ENCODE data around the gene ERAP2. TPM values are rescaled to one million over a fixed set of nuclear protein-coding genes. Genes with fewer than 3 reads are reported as not detected.

ERAP2 gene
- total and polyA plus RNA-seq, 2 of the 13 experiments (the other 11 are each of a cell fraction or from before 2014, with no cell fraction given) = 12.8 to 16.6 TPM

DNA sequence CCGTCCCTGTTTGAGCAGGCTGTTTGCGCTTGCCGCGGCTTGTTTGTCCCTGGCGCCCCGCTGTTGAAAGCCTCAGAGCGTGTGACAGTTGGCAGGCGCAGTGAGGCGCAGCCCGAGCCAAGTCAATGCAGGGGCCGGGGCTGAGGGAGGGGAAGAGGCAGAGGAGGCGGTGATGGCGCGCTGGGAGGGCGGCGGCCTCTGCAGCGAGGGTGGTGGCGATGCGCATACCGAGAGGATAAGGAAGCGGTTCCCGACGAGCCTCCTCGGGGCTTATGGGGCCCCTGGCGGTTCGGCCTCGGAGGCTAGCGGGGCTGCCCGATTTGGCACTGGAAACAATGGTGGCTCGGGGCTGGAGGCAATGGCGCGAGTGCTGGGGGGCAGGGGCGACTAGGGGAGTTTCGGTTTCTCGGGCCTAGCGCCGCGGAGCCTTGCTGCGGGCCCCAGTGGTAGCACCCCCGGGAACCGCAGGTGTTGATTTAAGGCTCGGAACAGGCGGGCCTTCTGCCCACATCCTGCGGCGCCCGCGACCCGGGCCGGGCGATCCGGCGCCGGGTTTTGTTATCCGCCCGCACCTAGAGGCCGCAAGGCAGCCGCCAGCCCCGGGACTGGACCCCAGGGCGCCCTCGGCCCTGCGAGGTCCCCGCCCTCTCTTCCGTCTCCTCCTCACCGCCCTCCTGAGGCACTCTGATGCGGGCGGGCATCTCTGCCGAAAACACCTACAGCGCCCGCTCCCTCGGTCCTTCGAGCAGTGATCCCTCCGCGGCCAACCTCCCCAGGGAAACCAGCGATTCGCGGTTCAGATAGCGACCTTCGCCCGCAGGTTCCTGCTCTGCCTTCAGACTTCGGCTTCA is 58.6 kb downstream of the ERAP2 start (continued):
- TF ChIP-seq, protein P1, sequence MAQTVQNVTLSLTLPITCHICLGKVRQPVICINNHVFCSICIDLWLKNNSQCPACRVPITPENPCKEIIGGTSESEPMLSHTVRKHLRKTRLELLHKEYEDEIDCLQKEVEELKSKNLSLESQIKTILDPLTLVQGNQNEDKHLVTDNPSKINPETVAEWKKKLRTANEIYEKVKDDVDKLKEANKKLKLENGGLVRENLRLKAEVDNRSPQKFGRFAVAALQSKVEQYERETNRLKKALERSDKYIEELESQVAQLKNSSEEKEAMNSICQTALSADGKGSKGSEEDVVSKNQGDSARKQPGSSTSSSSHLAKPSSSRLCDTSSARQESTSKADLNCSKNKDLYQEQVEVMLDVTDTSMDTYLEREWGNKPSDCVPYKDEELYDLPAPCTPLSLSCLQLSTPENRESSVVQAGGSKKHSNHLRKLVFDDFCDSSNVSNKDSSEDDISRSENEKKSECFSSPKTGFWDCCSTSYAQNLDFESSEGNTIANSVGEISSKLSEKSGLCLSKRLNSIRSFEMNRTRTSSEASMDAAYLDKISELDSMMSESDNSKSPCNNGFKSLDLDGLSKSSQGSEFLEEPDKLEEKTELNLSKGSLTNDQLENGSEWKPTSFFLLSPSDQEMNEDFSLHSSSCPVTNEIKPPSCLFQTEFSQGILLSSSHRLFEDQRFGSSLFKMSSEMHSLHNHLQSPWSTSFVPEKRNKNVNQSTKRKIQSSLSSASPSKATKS (CRISPR knock-in tag; IDR thresholded peaks at IDR 0.05) = no peak
- TF ChIP-seq, protein P2, sequence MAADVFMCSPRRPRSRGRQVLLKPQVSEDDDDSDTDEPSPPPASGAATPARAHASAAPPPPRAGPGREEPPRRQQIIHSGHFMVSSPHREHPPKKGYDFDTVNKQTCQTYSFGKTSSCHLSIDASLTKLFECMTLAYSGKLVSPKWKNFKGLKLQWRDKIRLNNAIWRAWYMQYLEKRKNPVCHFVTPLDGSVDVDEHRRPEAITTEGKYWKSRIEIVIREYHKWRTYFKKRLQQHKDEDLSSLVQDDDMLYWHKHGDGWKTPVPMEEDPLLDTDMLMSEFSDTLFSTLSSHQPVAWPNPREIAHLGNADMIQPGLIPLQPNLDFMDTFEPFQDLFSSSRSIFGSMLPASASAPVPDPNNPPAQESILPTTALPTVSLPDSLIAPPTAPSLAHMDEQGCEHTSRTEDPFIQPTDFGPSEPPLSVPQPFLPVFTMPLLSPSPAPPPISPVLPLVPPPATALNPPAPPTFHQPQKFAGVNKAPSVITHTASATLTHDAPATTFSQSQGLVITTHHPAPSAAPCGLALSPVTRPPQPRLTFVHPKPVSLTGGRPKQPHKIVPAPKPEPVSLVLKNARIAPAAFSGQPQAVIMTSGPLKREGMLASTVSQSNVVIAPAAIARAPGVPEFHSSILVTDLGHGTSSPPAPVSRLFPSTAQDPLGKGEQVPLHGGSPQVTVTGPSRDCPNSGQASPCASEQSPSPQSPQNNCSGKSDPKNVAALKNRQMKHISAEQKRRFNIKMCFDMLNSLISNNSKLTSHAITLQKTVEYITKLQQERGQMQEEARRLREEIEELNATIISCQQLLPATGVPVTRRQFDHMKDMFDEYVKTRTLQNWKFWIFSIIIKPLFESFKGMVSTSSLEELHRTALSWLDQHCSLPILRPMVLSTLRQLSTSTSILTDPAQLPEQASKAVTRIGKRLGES (CRISPR knock-in tag; IDR thresholded peaks at IDR 0.05; ENCODE audit: borderline replicate concordance) = peak; percentile 38; the same call in 1 of the 2 replicates
- TF ChIP-seq MZF1 (CRISPR knock-in tag; IDR thresholded peaks at IDR 0.05; ENCODE audit: borderline replicate concordance) = no peak
- TF ChIP-seq DR1 (CRISPR knock-in tag; IDR thresholded peaks at IDR 0.05) = peak; percentile 73
- TF ChIP-seq CBX2 (IDR thresholded peaks at IDR 0.05; ENCODE audit: low read depth, low read length) = no peak
- no peak for TF ChIP-seq CBX2 (CRISPR knock-in tag; IDR thresholded peaks at IDR 0.05; ENCODE audit: low read depth)
- peak; percentile 10; the same call in 1 of the 2 replicates for TF ChIP-seq ZIK1 (CRISPR knock-in tag; IDR thresholded peaks at IDR 0.05; ENCODE audit: borderline replicate concordance, low read depth)
- TF ChIP-seq ZNF616 (CRISPR knock-in tag; IDR thresholded peaks at IDR 0.05; ENCODE audit: low read depth) = no peak
- no peak for TF ChIP-seq PHB2 (IDR thresholded peaks at IDR 0.05; ENCODE audit: partially characterized antibody)
- TF ChIP-seq, protein P3, sequence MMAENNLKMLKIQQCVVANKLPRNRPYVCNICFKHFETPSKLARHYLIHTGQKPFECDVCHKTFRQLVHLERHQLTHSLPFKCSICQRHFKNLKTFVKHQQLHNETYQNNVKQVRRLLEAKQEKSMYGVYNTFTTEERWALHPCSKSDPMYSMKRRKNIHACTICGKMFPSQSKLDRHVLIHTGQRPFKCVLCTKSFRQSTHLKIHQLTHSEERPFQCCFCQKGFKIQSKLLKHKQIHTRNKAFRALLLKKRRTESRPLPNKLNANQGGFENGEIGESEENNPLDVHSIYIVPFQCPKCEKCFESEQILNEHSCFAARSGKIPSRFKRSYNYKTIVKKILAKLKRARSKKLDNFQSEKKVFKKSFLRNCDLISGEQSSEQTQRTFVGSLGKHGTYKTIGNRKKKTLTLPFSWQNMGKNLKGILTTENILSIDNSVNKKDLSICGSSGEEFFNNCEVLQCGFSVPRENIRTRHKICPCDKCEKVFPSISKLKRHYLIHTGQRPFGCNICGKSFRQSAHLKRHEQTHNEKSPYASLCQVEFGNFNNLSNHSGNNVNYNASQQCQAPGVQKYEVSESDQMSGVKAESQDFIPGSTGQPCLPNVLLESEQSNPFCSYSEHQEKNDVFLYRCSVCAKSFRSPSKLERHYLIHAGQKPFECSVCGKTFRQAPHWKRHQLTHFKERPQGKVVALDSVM (CRISPR knock-in tag; IDR thresholded peaks at IDR 0.05) = peak; percentile 81
- TF ChIP-seq AKAP8 (CRISPR knock-in tag; IDR thresholded peaks at IDR 0.05) = 0 out of 2 replicates have a peak, but pooled peaks have one; percentile 21
- TF ChIP-seq, protein P4, sequence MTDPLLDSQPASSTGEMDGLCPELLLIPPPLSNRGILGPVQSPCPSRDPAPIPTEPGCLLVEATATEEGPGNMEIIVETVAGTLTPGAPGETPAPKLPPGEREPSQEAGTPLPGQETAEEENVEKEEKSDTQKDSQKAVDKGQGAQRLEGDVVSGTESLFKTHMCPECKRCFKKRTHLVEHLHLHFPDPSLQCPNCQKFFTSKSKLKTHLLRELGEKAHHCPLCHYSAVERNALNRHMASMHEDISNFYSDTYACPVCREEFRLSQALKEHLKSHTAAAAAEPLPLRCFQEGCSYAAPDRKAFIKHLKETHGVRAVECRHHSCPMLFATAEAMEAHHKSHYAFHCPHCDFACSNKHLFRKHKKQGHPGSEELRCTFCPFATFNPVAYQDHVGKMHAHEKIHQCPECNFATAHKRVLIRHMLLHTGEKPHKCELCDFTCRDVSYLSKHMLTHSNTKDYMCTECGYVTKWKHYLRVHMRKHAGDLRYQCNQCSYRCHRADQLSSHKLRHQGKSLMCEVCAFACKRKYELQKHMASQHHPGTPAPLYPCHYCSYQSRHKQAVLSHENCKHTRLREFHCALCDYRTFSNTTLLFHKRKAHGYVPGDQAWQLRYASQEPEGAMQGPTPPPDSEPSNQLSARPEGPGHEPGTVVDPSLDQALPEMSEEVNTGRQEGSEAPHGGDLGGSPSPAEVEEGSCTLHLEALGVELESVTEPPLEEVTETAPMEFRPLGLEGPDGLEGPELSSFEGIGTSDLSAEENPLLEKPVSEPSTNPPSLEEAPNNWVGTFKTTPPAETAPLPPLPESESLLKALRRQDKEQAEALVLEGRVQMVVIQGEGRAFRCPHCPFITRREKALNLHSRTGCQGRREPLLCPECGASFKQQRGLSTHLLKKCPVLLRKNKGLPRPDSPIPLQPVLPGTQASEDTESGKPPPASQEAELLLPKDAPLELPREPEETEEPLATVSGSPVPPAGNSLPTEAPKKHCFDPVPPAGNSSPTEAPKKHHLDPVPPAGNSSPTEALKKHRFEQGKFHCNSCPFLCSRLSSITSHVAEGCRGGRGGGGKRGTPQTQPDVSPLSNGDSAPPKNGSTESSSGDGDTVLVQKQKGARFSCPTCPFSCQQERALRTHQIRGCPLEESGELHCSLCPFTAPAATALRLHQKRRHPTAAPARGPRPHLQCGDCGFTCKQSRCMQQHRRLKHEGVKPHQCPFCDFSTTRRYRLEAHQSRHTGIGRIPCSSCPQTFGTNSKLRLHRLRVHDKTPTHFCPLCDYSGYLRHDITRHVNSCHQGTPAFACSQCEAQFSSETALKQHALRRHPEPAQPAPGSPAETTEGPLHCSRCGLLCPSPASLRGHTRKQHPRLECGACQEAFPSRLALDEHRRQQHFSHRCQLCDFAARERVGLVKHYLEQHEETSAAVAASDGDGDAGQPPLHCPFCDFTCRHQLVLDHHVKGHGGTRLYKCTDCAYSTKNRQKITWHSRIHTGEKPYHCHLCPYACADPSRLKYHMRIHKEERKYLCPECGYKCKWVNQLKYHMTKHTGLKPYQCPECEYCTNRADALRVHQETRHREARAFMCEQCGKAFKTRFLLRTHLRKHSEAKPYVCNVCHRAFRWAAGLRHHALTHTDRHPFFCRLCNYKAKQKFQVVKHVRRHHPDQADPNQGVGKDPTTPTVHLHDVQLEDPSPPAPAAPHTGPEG (CRISPR knock-in tag; IDR thresholded peaks at IDR 0.05) = peak; percentile 100
- no peak for TF ChIP-seq CENPX (CRISPR knock-in tag; IDR thresholded peaks at IDR 0.05)

All from HepG2 (cell line).